Measurements from ENCODE around the gene LRSAM1.

LRSAM1 gene

GRCh38 chr9:127450830-127451607 lies at the start of gene LRSAM1, which contains the start of gene RPL12:
LRSAM1 (plus strand) TSS chr9:127451510; CDS start chr9:127454528, 3,018 bp downstream.
RPL12 (minus strand) TSS chr9:127451406; CDS start chr9:127451317, 89 bp downstream.
- Histone ChIP-seq H3K4me3 (replicated peaks; ENCODE audit: low read depth, low read length) (peak within 1 kb of the TSS; percentile 95), H3K36me3 (ENCODE audit: control insufficient read depth, insufficient read depth, low read length) (peaks cover 28% of the 10 kb centered on the region), H3K27me3 (replicated peaks; ENCODE audit: control insufficient read depth, insufficient read depth, low read length) (no peaks in the 10 kb centered on the region)
- peak; percentile 93 for DNase-seq (ENCODE audit: extremely low read depth, insufficient read length)
- no peak for TF ChIP-seq CTCF (IDR thresholded peaks at IDR 0.05; ENCODE audit: insufficient read depth, low read length, poor library complexity, severe bottlenecking)

GRCh38 chr9:127402401-127403090 lies 48.8 kb upstream of the LRSAM1 start:
- H3K36me3 ChIP-seq (ENCODE audit: control insufficient read depth, insufficient read depth, low read length) = peaks cover 1% of the 10 kb centered on the region
- TF ChIP-seq CTCF (IDR thresholded peaks at IDR 0.05; ENCODE audit: insufficient read depth, low read length, poor library complexity, severe bottlenecking) = no peak
- H3K27me3 ChIP-seq (replicated peaks; ENCODE audit: control insufficient read depth, insufficient read depth, low read length) = no peaks in the 10 kb centered on the region
- no peak for DNase-seq (ENCODE audit: extremely low read depth, insufficient read length)
- no peak overlapping the region for H3K4me3 ChIP-seq (replicated peaks; ENCODE audit: low read depth, low read length)

- TF ChIP-seq CTCF (IDR thresholded peaks at IDR 0.05; ENCODE audit: insufficient read depth, low read length, poor library complexity, severe bottlenecking) = no peak
- Histone ChIP-seq H3K27me3 (replicated peaks; ENCODE audit: control insufficient read depth, insufficient read depth, low read length) (no peaks in the 10 kb centered on the region), H3K4me3 (replicated peaks; ENCODE audit: low read depth, low read length) (no peak overlapping the region), H3K36me3 (ENCODE audit: control insufficient read depth, insufficient read depth, low read length) (peaks cover 1% of the 10 kb centered on the region)
- DNase-seq (ENCODE audit: extremely low read depth, insufficient read length) = no peak
These were observed 47.7 kb upstream of the LRSAM1 start for GRCh38 chr9:127403507-127404192.

- Histone ChIP-seq H3K27me3 (replicated peaks; ENCODE audit: control insufficient read depth, insufficient read depth, low read length) (no peaks in the 10 kb centered on the region), H3K36me3 (ENCODE audit: control insufficient read depth, insufficient read depth, low read length) (peaks cover 1% of the 10 kb centered on the region), H3K4me3 (replicated peaks; ENCODE audit: low read depth, low read length) (no peak overlapping the region)
- DNase-seq (ENCODE audit: extremely low read depth, insufficient read length) = no peak
- TF ChIP-seq CTCF (IDR thresholded peaks at IDR 0.05; ENCODE audit: insufficient read depth, low read length, poor library complexity, severe bottlenecking) = no peak
These were observed 46.7 kb upstream of the LRSAM1 start for GRCh38 chr9:127404631-127405030.

- Histone ChIP-seq H3K27me3 (replicated peaks; ENCODE audit: control insufficient read depth, insufficient read depth, low read length) (no peaks in the 10 kb centered on the region), H3K36me3 (ENCODE audit: control insufficient read depth, insufficient read depth, low read length) (peaks cover 1% of the 10 kb centered on the region), H3K4me3 (replicated peaks; ENCODE audit: low read depth, low read length) (no peak overlapping the region)
- no peak for DNase-seq (ENCODE audit: extremely low read depth, insufficient read length)
- TF ChIP-seq CTCF (IDR thresholded peaks at IDR 0.05; ENCODE audit: insufficient read depth, low read length, poor library complexity, severe bottlenecking) = no peak
These were observed 45.8 kb upstream of the LRSAM1 start for GRCh38 chr9:127405344-127406125.

All from GM06990 (cell line).